ENCODE data around the gene FBN1. TPM values are rescaled to one million over a fixed set of nuclear protein-coding genes. Genes with fewer than 3 reads are reported as not detected.

The FBN1 gene
- total RNA-seq, 6 donors from 2014 or later = 20.3 to 159 (median 44.3) TPM

- peak overlapping the region in 1 of 4 donors; percentile 51 for H3K27ac ChIP-seq
- no peak overlapping the region for H3K4me3 ChIP-seq
- TF ChIP-seq POLR2AphosphoS5 (IDR thresholded peaks at IDR 0.05) (peak in 1 of 2 donors; percentile 16), EP300 (IDR thresholded peaks at IDR 0.05) (no peak)
- DNase-seq (peak in 1 of 2 donors; percentile 27), ATAC-seq (ENCODE audit: low FRiP score in 2 of 2) (peak; percentile 75 to 82)
- no peaks in the 10 kb centered on the region for H3K9me3 ChIP-seq
- H3K36me3 ChIP-seq = no peaks in the 10 kb centered on the region
- no peaks in the 10 kb centered on the region for H3K27me3 ChIP-seq
- H3K4me1 ChIP-seq = peaks cover 0 to 10% (median 5%) of the 10 kb centered on the region in 4 donors
- 26 to 38% methylated on average over 2 of the region's 2 CpGs for WGBS, 2 donors
These were observed 27.9 kb downstream of the FBN1 start for GRCh38 chr15:48617619-48618018.

DNA sequence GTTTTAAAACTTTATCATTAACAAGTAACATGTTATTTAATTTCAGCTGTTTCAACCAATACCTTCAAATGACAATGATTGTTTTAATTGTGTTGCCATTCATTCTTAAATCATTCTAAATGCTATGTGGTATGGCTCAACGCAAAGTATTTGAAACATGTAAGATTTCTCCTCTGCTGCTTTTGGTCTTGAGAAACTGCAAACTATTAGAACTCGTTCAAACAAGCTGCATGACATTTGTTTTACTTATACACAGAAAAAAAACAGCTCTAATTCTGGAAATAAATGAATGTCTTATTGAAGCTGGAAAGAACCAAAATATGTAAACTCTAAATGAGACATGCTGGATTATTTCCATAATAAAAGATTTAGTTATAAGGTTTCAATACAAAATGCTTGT is 29.3 kb downstream of the FBN1 start:
- DNase-seq = no peak
- Histone ChIP-seq H3K27me3 (no peaks in the 10 kb centered on the region), H3K4me1 (peaks cover 0 to 10% (median 5%) of the 10 kb centered on the region in 4 donors), H3K9me3 (no peaks in the 10 kb centered on the region), H3K27ac (no peak overlapping the region), H3K4me3 (no peak overlapping the region), H3K36me3 (no peaks in the 10 kb centered on the region)
- TF ChIP-seq POLR2A (IDR thresholded peaks at IDR 0.05) (no peak), POLR2AphosphoS5 (IDR thresholded peaks at IDR 0.05) (no peak), EP300 (IDR thresholded peaks at IDR 0.05) (no peak), CTCF (IDR thresholded peaks at IDR 0.05) (no peak)
- ATAC-seq (ENCODE audit: low FRiP score in 2 of 2) = no peak
- WGBS, 2 donors = 54 to 71% methylated on average over 2 of the region's 2 CpGs

DNA sequence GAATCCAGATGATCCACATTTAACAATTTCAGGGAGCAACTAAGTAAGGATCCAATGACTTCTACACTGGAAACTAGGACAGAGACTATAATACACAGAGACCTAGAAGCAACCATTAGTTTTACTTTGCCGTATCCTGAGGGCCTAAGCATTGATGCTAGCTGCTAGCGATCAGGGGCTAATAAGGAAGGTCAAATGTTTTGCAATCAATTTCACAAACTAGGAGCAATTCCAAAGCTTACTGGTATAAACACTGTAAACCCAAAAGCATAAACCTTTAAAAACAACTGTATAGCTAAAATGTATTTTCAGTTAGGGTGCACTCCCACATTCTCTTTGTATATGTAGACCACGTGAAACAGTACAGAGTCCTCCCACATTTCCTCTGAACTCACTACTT is 31.5 kb downstream of the FBN1 start:
- H3K9me3 ChIP-seq = no peaks in the 10 kb centered on the region
- no peaks in the 10 kb centered on the region for H3K27me3 ChIP-seq
- 73 to 87% methylated on average over 3 of the region's 3 CpGs for WGBS, 2 donors
- ATAC-seq (ENCODE audit: low FRiP score in 2 of 2) = no peak
- no peak for DNase-seq
- peaks cover 0 to 10% (median 5%) of the 10 kb centered on the region in 4 donors for H3K4me1 ChIP-seq
- no peaks in the 10 kb centered on the region for H3K36me3 ChIP-seq
- no peak overlapping the region for H3K27ac ChIP-seq
- H3K4me3 ChIP-seq = no peak overlapping the region
- TF ChIP-seq EP300 (IDR thresholded peaks at IDR 0.05) (no peak), POLR2A (IDR thresholded peaks at IDR 0.05) (no peak), CTCF (IDR thresholded peaks at IDR 0.05) (no peak), POLR2AphosphoS5 (IDR thresholded peaks at IDR 0.05) (no peak)

DNA sequence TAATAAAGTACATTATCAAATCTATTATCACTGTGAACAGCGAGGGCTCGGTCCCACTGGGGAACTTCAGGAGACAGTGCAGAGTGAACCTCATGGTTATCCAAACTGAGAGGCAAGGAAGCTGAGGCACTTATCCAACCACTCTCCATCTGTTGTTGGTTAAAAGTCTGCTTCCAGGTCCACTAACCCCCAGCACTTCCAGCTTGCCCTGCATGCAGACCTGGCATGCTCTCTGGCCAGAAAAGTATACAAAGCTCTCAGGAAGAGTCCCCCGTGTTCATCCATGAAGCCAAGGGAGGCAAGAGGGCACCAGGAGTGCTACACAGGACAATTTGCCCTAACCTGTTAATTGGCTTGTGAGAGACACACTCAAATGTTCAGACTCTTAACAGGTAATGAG is 36.0 kb downstream of the FBN1 start:
- whole genome bisulfite sequencing, 2 donors = 82 to 84% methylated on average over 3 of the region's 3 CpGs

DNA sequence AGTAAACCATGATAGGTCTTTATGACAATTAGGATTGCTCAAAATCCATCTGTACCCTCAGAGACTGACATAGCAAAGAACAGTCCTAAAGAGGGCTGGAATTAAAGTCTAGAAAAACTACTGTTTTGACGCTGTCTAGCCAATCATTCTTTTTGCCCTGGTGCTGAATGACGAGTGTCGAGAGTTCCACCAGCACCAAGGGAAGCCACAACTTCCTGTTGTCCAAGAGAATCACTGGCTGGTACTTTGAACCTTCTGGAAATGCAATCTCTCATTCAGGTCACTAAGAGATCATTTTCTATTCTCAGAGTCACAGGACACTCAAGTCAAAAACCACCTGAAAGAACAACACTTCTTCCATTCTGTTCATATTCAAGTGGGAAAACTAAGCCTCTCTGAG is 37.7 kb downstream of the FBN1 start:
- Histone ChIP-seq H3K27me3 (no peaks in the 10 kb centered on the region), H3K27ac (no peak overlapping the region), H3K4me1 (peaks cover 0 to 2% (median 0%) of the 10 kb centered on the region in 4 donors), H3K9me3 (no peaks in the 10 kb centered on the region), H3K4me3 (no peak overlapping the region), H3K36me3 (no peaks in the 10 kb centered on the region)
- WGBS, 2 donors = 68 to 84% methylated on average over 3 of the region's 3 CpGs
- TF ChIP-seq EP300 (IDR thresholded peaks at IDR 0.05) = no peak
- no peak for TF ChIP-seq POLR2A (IDR thresholded peaks at IDR 0.05)
- TF ChIP-seq POLR2AphosphoS5 (IDR thresholded peaks at IDR 0.05) = no peak
- TF ChIP-seq CTCF (IDR thresholded peaks at IDR 0.05) = no peak
- DNase-seq (no peak), ATAC-seq (ENCODE audit: low FRiP score in 2 of 2) (no peak)

More for the DNA sequence above, 36.0 kb downstream of the FBN1 start:
- Histone ChIP-seq H3K36me3 (no peaks in the 10 kb centered on the region), H3K4me1 (peaks cover 0 to 4% (median 0%) of the 10 kb centered on the region in 4 donors), H3K9me3 (no peaks in the 10 kb centered on the region), H3K4me3 (no peak overlapping the region), H3K27me3 (no peaks in the 10 kb centered on the region), H3K27ac (no peak overlapping the region)
- TF ChIP-seq CTCF (IDR thresholded peaks at IDR 0.05) (no peak), POLR2AphosphoS5 (IDR thresholded peaks at IDR 0.05) (no peak), POLR2A (IDR thresholded peaks at IDR 0.05) (no peak), EP300 (IDR thresholded peaks at IDR 0.05) (no peak)
- DNase-seq (no peak), ATAC-seq (ENCODE audit: low FRiP score in 2 of 2) (no peak)

All from upper lobe of left lung (tissue), 6 donors.